Type B pancreatic cell (in vitro differentiated cells): ENCODE data around the gene IQCK. TPM values are rescaled to one million over a fixed set of nuclear protein-coding genes. Genes with fewer than 3 reads are reported as not detected.

Experiments
- DNase-seq: peaks from one replicate; pipeline ENCODE4 v3.0.0; 2021; ENCODE audit warnings: mixed read lengths; ENCODE audit not compliant: unreplicated experiment; ENCODE audit errors: extremely low spot score
- H3K27ac Mint-ChIP-seq: 2 replicates; pipeline ENCODE4 v1.8.0; 2021; ENCODE audit warnings: mild to moderate bottlenecking, mixed read lengths
- H3K27me3 Mint-ChIP-seq: 2 replicates; pipeline ENCODE4 v1.8.0; 2021; ENCODE audit warnings: mixed read lengths
- H3K36me3 Mint-ChIP-seq: 2 replicates; pipeline ENCODE4 v1.8.0; 2021; ENCODE audit warnings: mixed read lengths
- H3K4me1 Mint-ChIP-seq: one replicate; pipeline ENCODE4 v1.8.0; 2021; ENCODE audit warnings: mixed read lengths; ENCODE audit not compliant: unreplicated experiment
- H3K4me3 Mint-ChIP-seq: 2 replicates; pipeline ENCODE4 v1.8.0; 2021; ENCODE audit warnings: mild to moderate bottlenecking, mixed read lengths
- H3K9me3 Mint-ChIP-seq: 2 replicates; pipeline ENCODE4 v1.8.0; 2021; ENCODE audit warnings: mixed read lengths
- CTCF ChIP-seq: fragments of 200-600 bp; sonication (generic); conservative IDR thresholded peaks from 2 replicates; pipeline ENCODE4 v1.5.0; 2021; ENCODE audit warnings: antibody characterized with exemption, mild to moderate bottlenecking
- total RNA-seq: library from RNA; stranded (reverse); gene quantifications from 2 replicates; pipeline ENCODE4 v1.2.1, GENCODE V29; 2021; ENCODE audit warnings: low replicate concordance

IQCK gene
- total RNA-seq, 1 donor from 2014 or later = 23.0 TPM

GRCh38 chr16:19890901-19891300, 172.8 kb downstream of the IQCK start:
- Mint-ChIP-seq H3K4me1 (peaks cover 5% of the 10 kb centered on the region), H3K36me3 (no peaks in the 10 kb centered on the region), H3K9me3 (no peaks in the 10 kb centered on the region), H3K4me3 (no peak overlapping the region), H3K27me3 (peaks cover 6% of the 10 kb centered on the region), H3K27ac (no peak overlapping the region)
- TF ChIP-seq CTCF = no peak
- no peak for DNase-seq

GRCh38 chr16:19892902-19893301, 174.8 kb downstream of the IQCK start:
- Mint-ChIP-seq H3K4me3 (no peak overlapping the region), H3K9me3 (no peaks in the 10 kb centered on the region), H3K27me3 (peaks cover 3% of the 10 kb centered on the region), H3K36me3 (no peaks in the 10 kb centered on the region), H3K4me1 (no peaks in the 10 kb centered on the region), H3K27ac (no peak overlapping the region)
- no peak for DNase-seq
- no peak for TF ChIP-seq CTCF

- peaks cover 6% of the 10 kb centered on the region for H3K4me1 Mint-ChIP-seq
- no peaks in the 10 kb centered on the region for H3K36me3 Mint-ChIP-seq
- no peak overlapping the region for H3K27ac Mint-ChIP-seq
- no peak for DNase-seq
- H3K4me3 Mint-ChIP-seq = no peak overlapping the region
- TF ChIP-seq CTCF = no peak
- no peaks in the 10 kb centered on the region for H3K9me3 Mint-ChIP-seq
- H3K27me3 Mint-ChIP-seq = peaks cover 7% of the 10 kb centered on the region
Measured at GRCh38 chr16:19894586-19894985, 176.5 kb downstream of the IQCK start.

- Mint-ChIP-seq H3K4me3 (no peak overlapping the region), H3K36me3 (no peaks in the 10 kb centered on the region), H3K27me3 (peaks cover 7% of the 10 kb centered on the region), H3K27ac (no peak overlapping the region), H3K9me3 (no peaks in the 10 kb centered on the region), H3K4me1 (peaks cover 6% of the 10 kb centered on the region)
- TF ChIP-seq CTCF = no peak
- no peak for DNase-seq
Measured at GRCh38 chr16:19896951-19897350, 178.9 kb downstream of the IQCK start.

- H3K36me3 Mint-ChIP-seq = no peaks in the 10 kb centered on the region
- DNase-seq = no peak
- H3K27ac Mint-ChIP-seq = no peak overlapping the region
- H3K27me3 Mint-ChIP-seq = peaks cover 7% of the 10 kb centered on the region
- no peak overlapping the region for H3K4me3 Mint-ChIP-seq
- no peaks in the 10 kb centered on the region for H3K9me3 Mint-ChIP-seq
- TF ChIP-seq CTCF = no peak
- peaks cover 6% of the 10 kb centered on the region for H3K4me1 Mint-ChIP-seq
Measured at GRCh38 chr16:19898166-19898565, 180.1 kb downstream of the IQCK start.
